MV-4-11 (cell line): ENCODE data around the gene GEMIN2.
"Not testable (repeated sequence)": the region's sequence is repeated elsewhere in the genome, so short reads cannot be mapped to it uniquely, and the experiment has no call there.

ENCODE experiments used
- DNase-seq: peaks from one replicate; lab custom pipeline; 2025; lab: John Stamatoyannopoulos, UW

Gene GEMIN2

DNA sequence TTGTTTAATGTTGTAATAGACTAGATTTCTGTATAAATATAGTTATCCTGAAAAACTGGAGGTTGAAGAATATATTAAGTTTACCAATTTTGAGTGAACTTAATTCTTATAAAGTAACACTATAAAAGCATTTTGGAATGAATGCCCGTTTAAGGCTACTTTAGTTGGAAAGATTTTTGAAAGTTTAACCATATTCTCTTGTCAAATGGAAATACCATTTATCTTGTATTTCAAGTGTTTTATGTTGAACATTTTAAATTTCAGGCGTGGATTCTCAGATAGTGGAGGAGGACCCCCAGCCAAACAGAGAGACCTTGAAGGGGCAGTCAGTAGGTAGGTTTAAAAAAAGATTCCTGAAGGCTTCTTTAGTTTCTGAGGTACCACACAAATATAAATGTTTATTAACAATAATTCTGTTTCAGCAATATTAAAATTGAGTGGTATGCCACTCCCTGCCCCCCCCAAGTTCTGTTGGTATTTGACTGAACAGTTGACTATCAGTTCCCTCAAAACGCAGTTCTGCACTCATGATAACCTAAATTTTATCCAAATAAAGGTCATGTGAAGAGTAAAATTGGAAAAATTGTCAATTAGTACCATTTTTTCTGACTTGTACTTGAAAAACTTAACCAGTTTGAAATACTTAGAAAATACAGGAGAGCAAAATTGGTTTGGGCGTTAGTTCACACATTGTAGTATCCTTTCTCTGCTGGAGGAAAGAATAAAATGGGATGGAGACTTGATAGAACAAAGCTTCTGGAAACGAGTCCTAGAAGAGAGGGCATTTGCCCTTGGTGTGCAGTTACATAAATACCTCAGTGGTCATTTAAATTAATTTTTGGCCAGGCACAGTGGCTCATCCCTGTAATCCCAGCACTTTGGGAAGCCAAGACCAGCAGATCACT lies 62.4 kb downstream of the GEMIN2 start:
- no peak for DNase-seq

DNA sequence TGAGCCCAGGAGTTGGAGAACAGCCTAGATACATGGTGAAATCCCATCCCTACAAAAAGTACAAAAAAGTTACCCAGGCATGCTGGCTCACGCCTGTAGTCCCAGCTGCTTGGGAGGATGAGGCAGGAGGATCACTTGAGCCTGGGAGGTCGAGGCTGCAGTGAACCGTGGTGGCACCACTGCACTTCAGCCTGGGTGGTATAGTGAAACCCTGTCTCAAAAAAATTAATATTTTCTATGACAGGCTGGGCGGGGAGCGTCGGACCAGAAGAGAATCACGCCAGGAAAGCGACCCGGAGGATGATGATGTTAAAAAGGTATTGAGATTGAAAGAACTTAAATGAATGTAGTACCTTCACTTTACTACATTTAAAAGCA lies 63.0 kb downstream of the GEMIN2 start:
- DNase-seq = no peak

DNA sequence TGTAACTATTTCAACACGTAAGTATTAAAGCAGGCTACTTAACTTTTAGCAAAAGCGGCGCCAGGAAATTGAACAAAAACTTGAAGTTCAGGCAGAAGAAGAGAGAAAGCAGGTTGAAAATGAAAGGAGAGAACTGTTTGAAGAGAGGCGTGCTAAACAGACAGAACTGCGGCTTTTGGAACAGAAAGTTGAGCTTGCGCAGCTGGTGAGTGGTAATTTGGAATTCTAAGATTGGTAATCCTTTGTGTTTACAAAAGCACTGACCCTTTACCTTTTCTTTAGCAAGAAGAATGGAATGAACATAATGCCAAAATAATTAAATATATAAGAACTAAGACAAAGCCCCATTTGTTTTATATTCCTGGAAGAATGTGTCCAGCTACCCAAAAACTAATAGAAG lies 64.9 kb downstream of the GEMIN2 start:
- DNase-seq = no peak

DNA sequence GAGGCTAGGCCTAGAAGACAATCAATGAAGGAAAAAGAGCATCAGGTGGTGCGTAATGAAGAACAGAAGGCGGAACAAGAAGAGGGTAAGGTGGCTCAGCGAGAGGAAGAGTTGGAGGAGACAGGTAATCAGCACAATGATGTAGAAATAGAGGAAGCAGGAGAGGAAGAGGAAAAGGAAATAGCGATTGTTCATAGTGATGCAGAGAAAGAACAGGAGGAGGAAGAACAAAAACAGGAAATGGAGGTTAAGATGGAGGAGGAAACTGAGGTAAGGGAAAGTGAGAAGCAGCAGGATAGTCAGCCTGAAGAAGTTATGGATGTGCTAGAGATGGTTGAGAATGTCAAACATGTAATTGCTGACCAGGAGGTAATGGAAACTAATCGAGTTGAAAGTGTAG lies 66.4 kb downstream of the GEMIN2 start:
- DNase-seq = no peak

DNA sequence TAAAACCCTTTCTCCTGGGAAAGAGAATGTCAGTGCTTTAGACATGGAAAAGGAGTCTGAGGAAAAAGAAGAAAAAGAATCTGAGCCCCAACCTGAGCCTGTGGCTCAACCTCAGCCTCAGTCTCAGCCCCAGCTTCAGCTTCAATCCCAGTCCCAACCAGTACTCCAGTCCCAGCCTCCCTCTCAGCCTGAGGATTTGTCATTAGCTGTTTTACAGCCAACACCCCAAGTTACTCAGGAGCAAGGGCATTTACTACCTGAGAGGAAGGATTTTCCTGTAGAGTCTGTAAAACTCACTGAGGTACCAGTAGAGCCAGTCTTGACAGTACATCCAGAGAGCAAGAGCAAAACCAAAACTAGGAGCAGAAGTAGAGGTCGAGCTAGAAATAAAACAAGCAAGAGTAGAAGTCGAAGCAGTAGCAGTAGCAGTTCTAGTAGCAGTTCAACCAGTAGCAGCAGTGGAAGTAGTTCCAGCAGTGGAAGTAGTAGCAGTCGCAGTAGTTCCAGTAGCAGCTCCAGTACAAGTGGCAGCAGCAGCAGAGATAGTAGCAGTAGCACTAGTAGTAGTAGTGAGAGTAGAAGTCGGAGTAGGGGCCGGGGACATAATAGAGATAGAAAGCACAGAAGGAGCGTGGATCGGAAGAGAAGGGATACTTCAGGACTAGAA lies 67.0 kb downstream of the GEMIN2 start:
- no peak for DNase-seq

DNA sequence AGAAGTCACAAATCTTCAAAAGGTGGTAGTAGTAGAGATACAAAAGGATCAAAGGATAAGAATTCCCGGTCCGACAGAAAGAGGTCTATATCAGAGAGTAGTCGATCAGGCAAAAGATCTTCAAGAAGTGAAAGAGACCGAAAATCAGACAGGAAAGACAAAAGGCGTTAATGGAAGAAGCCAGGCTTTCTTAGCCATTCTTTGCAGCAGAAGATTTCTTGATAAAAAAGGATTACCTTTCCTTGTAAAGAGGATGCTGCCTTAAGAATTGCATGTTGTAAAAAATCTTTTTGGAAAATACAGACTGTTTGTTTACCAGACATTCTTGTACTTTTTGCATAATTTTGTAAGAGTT lies 67.5 kb downstream of the GEMIN2 start:
- DNase-seq = no peak

DNA sequence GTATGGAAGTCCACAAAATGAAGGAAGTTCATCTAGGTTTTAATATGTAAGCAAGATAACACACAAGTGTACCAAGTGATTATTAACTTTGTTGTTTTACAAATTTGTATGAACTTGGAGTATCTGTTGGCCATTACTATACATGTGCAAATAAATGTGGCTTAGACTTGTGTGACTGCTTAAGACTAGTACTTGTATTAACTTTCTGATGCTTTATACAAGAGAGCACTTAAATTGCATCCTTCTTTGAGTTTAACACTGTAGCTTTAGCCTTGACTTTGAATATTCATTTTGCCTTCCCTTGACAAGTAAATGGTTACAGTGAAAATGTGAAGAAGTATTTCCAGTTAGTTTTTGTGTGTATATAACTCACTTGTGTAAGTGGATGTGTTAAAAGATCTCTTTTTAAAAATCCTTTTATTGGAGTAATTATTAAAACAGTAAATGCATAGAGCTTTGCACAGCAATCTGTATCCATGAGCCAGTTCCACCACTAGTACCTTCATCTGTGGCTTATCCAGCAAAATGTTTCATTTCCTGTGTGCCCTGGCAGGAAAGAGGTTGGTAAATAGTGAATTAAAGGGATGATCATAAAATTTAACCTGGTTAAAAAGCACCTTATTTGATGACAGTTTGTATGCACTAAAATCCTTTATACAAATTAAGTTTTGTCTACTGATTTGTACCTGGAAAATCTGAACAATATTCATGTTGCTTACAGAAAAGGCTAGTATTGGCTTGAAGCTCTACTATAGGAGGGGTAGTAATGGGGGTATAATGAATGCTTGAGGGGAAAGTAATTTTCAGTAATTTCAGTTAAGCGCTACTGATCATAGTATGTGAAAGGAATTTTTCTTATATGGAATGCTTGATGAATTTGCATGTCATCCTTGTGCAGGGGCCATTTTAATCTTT lies 68.9 kb downstream of the GEMIN2 start:
- no peak for DNase-seq

DNA sequence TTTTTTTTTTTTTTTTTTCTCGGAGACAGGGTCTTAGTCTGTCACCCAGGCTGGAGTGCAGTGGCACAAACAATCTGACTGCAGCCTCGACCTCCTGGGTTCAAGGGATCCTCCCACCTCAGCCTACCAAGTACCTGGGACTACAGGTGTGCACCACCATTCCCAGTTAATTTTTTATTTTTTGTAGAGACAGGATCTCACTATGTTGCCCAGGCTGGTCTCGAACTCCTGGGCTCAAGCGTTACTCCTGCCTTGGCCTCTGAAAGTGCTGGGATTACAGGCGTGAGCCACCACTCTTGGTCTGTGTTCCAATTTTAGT lies 69.5 kb downstream of the GEMIN2 start:
- not testable (repeated sequence) for DNase-seq

DNA sequence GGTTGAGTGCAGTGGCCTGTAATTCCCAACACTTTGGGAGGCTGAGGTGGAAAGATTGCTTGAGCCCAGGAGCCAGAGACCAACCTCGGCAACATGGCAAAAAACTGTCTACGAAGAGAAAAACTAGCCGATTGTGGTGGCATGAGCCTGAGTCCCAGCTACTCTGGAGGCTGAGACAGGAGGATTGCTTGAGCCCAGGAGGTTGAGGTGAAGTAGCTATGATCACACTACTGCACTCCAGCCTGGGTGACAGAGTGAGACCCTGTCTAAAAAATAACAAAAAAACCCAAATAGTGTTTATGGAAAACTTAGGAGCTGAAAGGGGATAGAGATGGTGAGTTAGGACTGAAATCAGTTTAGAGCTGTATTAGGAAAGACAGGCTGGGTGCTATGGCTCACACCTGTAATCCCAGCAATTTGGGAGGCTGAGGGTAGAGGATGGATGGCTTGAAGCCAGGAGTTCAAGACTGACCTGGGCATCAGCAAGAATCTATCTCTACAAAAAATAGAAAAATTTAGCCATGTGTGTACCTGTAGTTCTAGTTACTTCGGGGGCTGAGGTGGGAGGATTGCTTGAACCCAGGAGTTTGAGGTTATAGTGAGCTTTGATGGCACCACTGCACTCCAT lies 70.6 kb downstream of the GEMIN2 start:
- no peak for DNase-seq

DNA sequence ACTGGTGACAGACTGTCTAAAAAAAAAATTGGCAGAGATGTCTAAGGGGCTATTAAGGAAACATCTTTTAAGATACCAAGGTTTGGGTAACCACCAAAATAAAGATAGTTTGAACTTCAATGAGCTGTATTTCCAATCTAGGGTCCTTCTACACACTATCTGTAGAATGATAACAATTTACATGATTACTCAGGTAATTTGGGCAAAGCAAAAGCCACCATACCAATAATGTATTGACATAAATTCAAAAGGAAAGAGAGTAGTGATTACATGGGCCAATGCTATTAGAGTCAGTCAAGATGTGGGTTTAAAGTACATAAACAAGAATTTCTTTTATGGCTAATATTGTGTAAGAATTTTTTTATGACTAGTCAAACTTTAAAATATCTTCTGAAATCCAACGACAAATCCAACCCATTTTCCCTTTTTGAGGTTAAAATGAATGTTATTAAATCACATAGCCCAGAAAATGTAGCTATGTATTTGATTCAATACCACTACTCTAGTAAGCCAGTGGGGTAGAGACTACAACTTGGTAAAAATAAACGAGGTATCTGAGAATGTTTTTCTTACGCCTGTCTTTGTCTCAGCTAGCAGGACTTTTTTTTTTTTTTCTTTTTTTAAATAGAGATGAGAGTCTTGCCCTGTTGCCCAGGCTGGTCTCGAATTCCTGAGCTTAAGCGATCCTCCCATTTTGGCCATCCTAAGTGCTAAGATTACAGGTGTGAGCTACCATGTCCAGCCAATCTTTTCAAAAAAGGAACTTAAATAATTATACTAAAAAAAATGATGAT lies 71.3 kb downstream of the GEMIN2 start:
- no peak for DNase-seq
